ENCODE data around the gene NPAS2.

DNA sequence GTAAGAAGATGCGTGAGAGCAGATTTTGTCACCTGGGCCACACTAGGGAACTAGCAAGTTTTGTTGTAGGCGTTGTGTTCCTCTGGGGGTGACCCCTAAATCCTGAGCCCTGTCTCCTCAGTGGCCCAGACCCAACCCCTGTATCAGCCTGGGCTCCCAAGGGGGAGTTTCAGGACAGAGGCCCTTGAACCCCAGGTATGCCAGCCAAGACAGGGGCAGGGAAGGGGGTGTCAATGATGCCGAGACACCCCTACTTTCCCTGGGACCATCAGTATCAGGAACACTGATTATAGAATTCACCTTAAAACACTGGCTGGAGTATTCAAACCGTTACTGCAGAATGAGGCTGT, 143.1 kb downstream of the NPAS2 start:
- TF ChIP-seq CTCF (IDR thresholded peaks at IDR 0.05) (no peak), EZH2phosphoT487 (IDR thresholded peaks at IDR 0.05) (no peak)
